Vagina (tissue), 2 donors: Measurements from ENCODE around the gene IP6K2. TPM values are rescaled to one million over a fixed set of nuclear protein-coding genes. Genes with fewer than 3 reads are reported as not detected.
A peak's percentile ranks its signal among the peaks of the same experiment; 100 is the strongest.

Source experiments
- DNase-seq, 2 donors: peaks; one replicate each; pipeline ENCODE4 v3.0.0-alpha.2; 2017; ENCODE audit errors: extremely low spot score in 2 of 2
- H3K27ac ChIP-seq: fragments of 200-600 bp; sonication (generic); one replicate; pipeline ENCODE4 v1.5.1; 2019
- H3K27me3 ChIP-seq: fragments of 200-600 bp; sonication (generic); one replicate; pipeline ENCODE4 v1.5.1; 2019
- H3K36me3 ChIP-seq, 2 donors: fragments of 200-600 bp; sonication (generic); one replicate each; pipeline ENCODE4 v1.5.1; 2017 to 2019
- H3K4me1 ChIP-seq: fragments of 200-600 bp; sonication (generic); one replicate; pipeline ENCODE4 v1.5.1; 2019
- H3K4me3 ChIP-seq, 2 donors: fragments of 200-600 bp; sonication (generic); 1 replicate in 1 of 2; 2 replicates in 1 of 2; pipeline ENCODE4 v1.5.1; 2016 to 2019
- H3K9me3 ChIP-seq: fragments of 200-600 bp; sonication (generic); one replicate; pipeline ENCODE4 v1.5.1; 2019
- CTCF ChIP-seq, 3 experiments: fragments of 450-650 bp in 2 of 3; fragments of 200-600 bp in 1 of 3; sonication (generic) in 1 of 3; IDR thresholded peaks; one replicate each; pipeline ENCODE4 v1.5.1; 2017 to 2019; ENCODE audit warnings: antibody characterized with exemption in 3 of 3, mild to moderate bottlenecking in 2 of 3, moderate library complexity in 2 of 3
- POLR2A ChIP-seq, 2 donors: fragments of 450-650 bp; IDR thresholded peaks; one replicate each; pipeline ENCODE4 v1.6.1; 2017; ENCODE audit warnings: antibody characterized with exemption in 2 of 2, mild to moderate bottlenecking in 2 of 2, moderate library complexity in 2 of 2
- POLR2AphosphoS5 ChIP-seq, 2 donors: sonication (generic); formaldehyde crosslinking; IDR thresholded peaks; one replicate each; pipeline ENCODE4 v1.9.0; 2017; ENCODE audit warnings: antibody characterized with exemption in 2 of 2, mild to moderate bottlenecking in 2 of 2, low read depth in 1 of 2; ENCODE audit not compliant: insufficient read depth in 1 of 2
- intact Hi-C: fragments of 100-400 bp; cut with DNase I; formaldehyde crosslinking; loops from one replicate; pipeline ENCODE4 v1.15.1; 2023
- total RNA-seq: library from RNA; depleted of rRNA; stranded (reverse); fragments of >200 nt; gene quantifications from one replicate; pipeline ENCODE4 v1.2.3, GENCODE V29; 2016

IP6K2 gene
- total RNA-seq, 1 donor from 2014 or later = 119 TPM

GRCh38 chr3:48656841-48657281, 60.2 kb downstream of the IP6K2 start:
- TF ChIP-seq POLR2A (IDR thresholded peaks at IDR 0.05) = no peak
- TF ChIP-seq CTCF (IDR thresholded peaks at IDR 0.05) = no peak
- TF ChIP-seq POLR2AphosphoS5 (IDR thresholded peaks at IDR 0.05; ENCODE audit: insufficient read depth in 1 of 2, low read depth in 1 of 2) = no peak
- DNase-seq = no peak
- Histone ChIP-seq H3K4me3 (peak overlapping the region; percentile 58 to 73), H3K27ac (peak overlapping the region; percentile 61), H3K36me3 (no peaks in the 10 kb centered on the region), H3K27me3 (no peaks in the 10 kb centered on the region), H3K9me3 (no peaks in the 10 kb centered on the region), H3K4me1 (peaks cover 18% of the 10 kb centered on the region)
- intact Hi-C loops = no loop called here

GRCh38 chr3:48656061-48656840, 60.8 kb downstream of the IP6K2 start:
- no peak for DNase-seq
- no peaks in the 10 kb centered on the region for H3K9me3 ChIP-seq
- peak overlapping the region; percentile 58 to 73 for H3K4me3 ChIP-seq
- no peaks in the 10 kb centered on the region for H3K27me3 ChIP-seq
- TF ChIP-seq POLR2AphosphoS5 (IDR thresholded peaks at IDR 0.05; ENCODE audit: insufficient read depth in 1 of 2, low read depth in 1 of 2) (peak in 1 of 2 donors; percentile 50), POLR2A (IDR thresholded peaks at IDR 0.05) (no peak), CTCF (IDR thresholded peaks at IDR 0.05) (peak; percentile 23 to 60 (median 58))
- H3K36me3 ChIP-seq = no peaks in the 10 kb centered on the region
- intact Hi-C loops = no loop called here
- H3K27ac ChIP-seq = peak overlapping the region; percentile 61
- peaks cover 18% of the 10 kb centered on the region for H3K4me1 ChIP-seq

- Histone ChIP-seq H3K9me3 (no peaks in the 10 kb centered on the region), H3K4me3 (peak overlapping the region; percentile 58 to 73), H3K36me3 (no peaks in the 10 kb centered on the region), H3K27ac (peak overlapping the region; percentile 61), H3K4me1 (peaks cover 18% of the 10 kb centered on the region), H3K27me3 (no peaks in the 10 kb centered on the region)
- no peak for TF ChIP-seq CTCF (IDR thresholded peaks at IDR 0.05)
- TF ChIP-seq POLR2AphosphoS5 (IDR thresholded peaks at IDR 0.05; ENCODE audit: insufficient read depth in 1 of 2, low read depth in 1 of 2) = no peak
- no peak for TF ChIP-seq POLR2A (IDR thresholded peaks at IDR 0.05)
- intact Hi-C loops = no loop called here
- no peak for DNase-seq
Measured at GRCh38 chr3:48655606-48656005, 61.4 kb downstream of the IP6K2 start.

- no peak for TF ChIP-seq POLR2A (IDR thresholded peaks at IDR 0.05)
- TF ChIP-seq POLR2AphosphoS5 (IDR thresholded peaks at IDR 0.05; ENCODE audit: insufficient read depth in 1 of 2, low read depth in 1 of 2) = no peak
- TF ChIP-seq CTCF (IDR thresholded peaks at IDR 0.05) = no peak
- Histone ChIP-seq H3K36me3 (no peaks in the 10 kb centered on the region), H3K27me3 (no peaks in the 10 kb centered on the region), H3K27ac (no peak overlapping the region), H3K9me3 (no peaks in the 10 kb centered on the region), H3K4me3 (no peak overlapping the region), H3K4me1 (peaks cover 18% of the 10 kb centered on the region)
- intact Hi-C loops = no loop called here
- DNase-seq = no peak
Measured at GRCh38 chr3:48655063-48655462, 62.0 kb downstream of the IP6K2 start.
